GM23338 (cell line): ENCODE measurements around the gene FKBP5. TPM values are rescaled to one million over a fixed set of nuclear protein-coding genes. Genes with fewer than 3 reads are reported as not detected.

Experiments
- ATAC-seq: fragments of 200-7000 bp; cut with Tn5 transposase; 3 replicates; pipeline ENCODE4 v1.9.1; 2020
- DNase-seq: peaks from one replicate; pipeline ENCODE4 v3.0.0-alpha.2; 2015; ENCODE audit warnings: low spot score
- H2AFZ ChIP-seq: fragments of 200-600 bp; sonication (generic); 2 replicates; pipeline ENCODE4 v1.8.0; 2016; ENCODE audit warnings: antibody characterized with exemption, mild to moderate bottlenecking, moderate library complexity
- H3F3A ChIP-seq: fragments of 200-600 bp; sonication (generic); replicated peaks from 2 replicates; pipeline ENCODE4 v1.8.0; 2017; ENCODE audit warnings: antibody characterized with exemption, mixed run types, low read depth
- H3K27ac ChIP-seq: fragments of 200-600 bp; sonication (generic); 2 replicates; pipeline ENCODE4 v1.6.1; 2016; ENCODE audit warnings: low read depth
- H3K27me3 ChIP-seq: fragments of 200-600 bp; sonication (generic); 2 replicates; pipeline ENCODE4 v1.8.0; 2016; ENCODE audit warnings: mild to moderate bottlenecking, mixed run types, moderate library complexity; ENCODE audit not compliant: insufficient read depth
- H3K36me3 ChIP-seq: fragments of 200-600 bp; sonication (generic); 2 replicates; pipeline ENCODE4 v1.8.0; 2016; ENCODE audit warnings: mild to moderate bottlenecking; ENCODE audit not compliant: insufficient read depth
- H3K4me1 ChIP-seq: fragments of 200-600 bp; sonication (generic); 2 replicates; pipeline ENCODE4 v1.8.0; 2016; ENCODE audit warnings: mild to moderate bottlenecking, moderate library complexity; ENCODE audit not compliant: insufficient read depth
- H3K4me2 ChIP-seq: fragments of 200-600 bp; sonication (generic); 2 replicates; pipeline ENCODE4 v1.7.1; 2017; ENCODE audit warnings: mixed run types
- H3K4me3 ChIP-seq: fragments of 200-600 bp; sonication (generic); 2 replicates; pipeline ENCODE4 v1.6.1; 2016; ENCODE audit warnings: mixed run types
- H3K79me2 ChIP-seq: fragments of 200-600 bp; sonication (generic); replicated peaks from 2 replicates; pipeline ENCODE4 v1.8.0; 2017; ENCODE audit warnings: mild to moderate bottlenecking; ENCODE audit not compliant: insufficient read depth
- H3K9me2 ChIP-seq: fragments of 200-600 bp; sonication (generic); 2 replicates; pipeline ENCODE4 v1.8.0; 2017; ENCODE audit not compliant: insufficient read depth
- H4K20me1 ChIP-seq: fragments of 200-600 bp; sonication (generic); replicated peaks from 2 replicates; pipeline ENCODE4 v1.8.0; 2017; ENCODE audit warnings: mild to moderate bottlenecking; ENCODE audit not compliant: insufficient read depth
- H3K27ac Mint-ChIP-seq: 2 replicates; pipeline ENCODE4 v1.8.0; 2020; ENCODE audit warnings: inconsistent platforms, mild to moderate bottlenecking, moderate library complexity, mixed read lengths
- H3K27me3 Mint-ChIP-seq: 3 replicates; pipeline ENCODE4 v1.8.0; 2022; ENCODE audit warnings: low read depth, mild to moderate bottlenecking, moderate library complexity, mixed read lengths, inconsistent platforms; ENCODE audit not compliant: insufficient read depth, poor library complexity
- H3K36me3 Mint-ChIP-seq: 3 replicates; pipeline ENCODE4 v1.8.0; 2021; ENCODE audit warnings: low read depth, mild to moderate bottlenecking, inconsistent platforms, moderate library complexity, mixed read lengths
- H3K4me1 Mint-ChIP-seq: 3 replicates; pipeline ENCODE4 v1.8.0; 2020; ENCODE audit warnings: mild to moderate bottlenecking, inconsistent platforms, mixed read lengths
- H3K4me3 Mint-ChIP-seq: 3 replicates; pipeline ENCODE4 v1.8.0; 2021; ENCODE audit warnings: moderate library complexity, mild to moderate bottlenecking, inconsistent platforms, mixed read lengths
- H3K9me3 Mint-ChIP-seq: 3 replicates; pipeline ENCODE4 v1.8.0; 2020; ENCODE audit warnings: moderate library complexity, mild to moderate bottlenecking, inconsistent platforms, mixed read lengths
- CREB1 ChIP-seq: fragments of 250-450 bp; sonication (Bioruptor Pico); IDR thresholded peaks from 2 replicates; pipeline ENCODE4 v1.5.0; 2020; ENCODE audit warnings: low read depth, mild to moderate bottlenecking, moderate library complexity
- ETS1 ChIP-seq: IDR thresholded peaks from 2 replicates; pipeline ENCODE4 v1.6.1; 2016; ENCODE audit warnings: antibody characterized with exemption
- EZH2 ChIP-seq: fragments of 200-600 bp; sonication (generic); IDR thresholded peaks from one replicate; pipeline ENCODE4 v1.8.0; 2017; ENCODE audit warnings: antibody characterized with exemption, mild to moderate bottlenecking, low read depth; ENCODE audit not compliant: unreplicated experiment
- EZH2phosphoT487 ChIP-seq: fragments of 200-600 bp; sonication (generic); IDR thresholded peaks from one replicate; pipeline ENCODE4 v1.8.1; 2018; ENCODE audit warnings: antibody characterized with exemption; ENCODE audit not compliant: unreplicated experiment
- JUNB ChIP-seq: IDR thresholded peaks from one replicate; pipeline ENCODE4 v1.6.1; 2016; ENCODE audit warnings: antibody characterized with exemption; ENCODE audit not compliant: unreplicated experiment
- NANOG ChIP-seq: IDR thresholded peaks from 2 replicates; pipeline ENCODE4 v1.6.1; 2016; ENCODE audit warnings: antibody characterized with exemption, borderline replicate concordance
- POLR2AphosphoS5 ChIP-seq: IDR thresholded peaks from 2 replicates; pipeline ENCODE4 v1.6.1; 2016; ENCODE audit warnings: antibody characterized with exemption, low read depth
- REST ChIP-seq: IDR thresholded peaks from one replicate; pipeline ENCODE4 v1.6.1; 2018; ENCODE audit warnings: antibody characterized with exemption; ENCODE audit not compliant: unreplicated experiment
- STAT1 ChIP-seq: IDR thresholded peaks from one replicate; pipeline ENCODE4 v1.6.1; 2016; ENCODE audit warnings: antibody characterized with exemption; ENCODE audit not compliant: unreplicated experiment
- ZNF114 ChIP-seq: fragments of 250-450 bp; sonication (Bioruptor Pico); IDR thresholded peaks from 2 replicates; pipeline ENCODE4 v1.5.0; 2020; ENCODE audit warnings: mild to moderate bottlenecking, moderate library complexity
- ZNF331 ChIP-seq: fragments of 250-450 bp; sonication (Bioruptor Pico); IDR thresholded peaks from 2 replicates; pipeline ENCODE4 v1.5.0; 2020; ENCODE audit warnings: low read depth, mild to moderate bottlenecking, moderate library complexity
- ZNF462 ChIP-seq: fragments of 250-450 bp; sonication (Bioruptor Pico); IDR thresholded peaks from 2 replicates; pipeline ENCODE4 v1.5.0; 2020; ENCODE audit warnings: mild to moderate bottlenecking, moderate library complexity
- polyA plus RNA-seq: library from polyadenylated mRNA; unstranded; fragments of >200 nt; fragmentation: Nextera tagmentation; extraction: Ambion mirVana; gene quantifications from 2 replicates; pipeline ENCODE4 v1.2.1, GENCODE V29; 2016
- total RNA-seq: library from RNA; depleted of rRNA; stranded (reverse); fragments of >200 nt; shearing (Covaris generic); gene quantifications from 2 replicates; pipeline ENCODE4 v1.2.3, GENCODE V29; 2014
- TF ChIP-seq, protein P1 (sequence below), 2 experiments: fragments of 200-600 bp in 1 of 2; sonication (generic) in 1 of 2; conservative IDR thresholded peaks; 2 replicates each; pipeline versions ENCODE4 v1.5.1 to v1.6.1; 2016 to 2017; ENCODE audit warnings: antibody characterized with exemption in 2 of 2, low read depth in 2 of 2, mild to moderate bottlenecking in 2 of 2, moderate library complexity in 1 of 2

FKBP5 gene
- total and polyA plus RNA-seq, 2 experiments from 2014 or later = 19.8 to 28.6 TPM

DNA sequence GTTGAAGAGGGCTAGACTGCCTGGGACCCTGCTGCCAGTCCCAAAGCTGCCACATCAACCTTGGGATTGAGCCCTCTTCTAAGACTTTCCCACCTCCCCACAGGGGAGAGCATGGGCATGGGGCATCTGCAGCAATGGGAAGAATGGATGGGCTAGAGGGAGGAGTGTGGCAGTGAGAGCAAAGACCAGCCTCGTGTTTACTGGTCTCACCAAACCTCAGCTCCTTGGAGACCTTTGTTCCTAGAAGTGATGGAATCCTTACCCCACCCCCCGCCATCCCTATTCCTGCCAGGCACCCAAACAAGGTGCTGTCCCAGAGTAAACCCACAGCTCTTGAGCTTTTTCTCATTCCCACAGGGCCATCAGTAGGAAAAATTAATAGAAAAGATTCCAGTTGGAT lies 28.1 kb upstream of the FKBP5 start:
- Histone ChIP-seq H3F3A (peaks cover 29% of the 10 kb centered on the region), H3K4me1 (peaks cover 40% of the 10 kb centered on the region), H4K20me1 (no peaks in the 10 kb centered on the region), H3K79me2 (no peaks in the 10 kb centered on the region), H3K4me3 (no peak overlapping the region), H3K9me2 (no peaks in the 10 kb centered on the region), H3K27me3 (no peaks in the 10 kb centered on the region), H3K36me3 (no peaks in the 10 kb centered on the region), H3K4me2 (no peak overlapping the region), H2AFZ (peak overlapping the region; percentile 69; the same call in 1 of the 2 replicates), H3K27ac (no peak overlapping the region)
- Mint-ChIP-seq H3K4me1 (peaks cover 55% of the 10 kb centered on the region), H3K9me3 (no peaks in the 10 kb centered on the region), H3K36me3 (no peaks in the 10 kb centered on the region), H3K27ac (no peak overlapping the region), H3K4me3 (no peak overlapping the region), H3K27me3 (peaks cover 27% of the 10 kb centered on the region)
- DNase-seq (peak; percentile 33), ATAC-seq (no peak; the same call in 2 of the 3 replicates)
- TF ChIP-seq NANOG (no peak), POLR2AphosphoS5 (no peak), REST (no peak), JUNB (no peak), ZNF462 (no peak), CREB1 (CRISPR knock-in tag) (no peak), EZH2phosphoT487 (no peak), EZH2 (no peak), ZNF331 (CRISPR knock-in tag) (no peak), STAT1 (no peak), ETS1 (no peak), ZNF114 (no peak)
- TF ChIP-seq, protein P1, sequence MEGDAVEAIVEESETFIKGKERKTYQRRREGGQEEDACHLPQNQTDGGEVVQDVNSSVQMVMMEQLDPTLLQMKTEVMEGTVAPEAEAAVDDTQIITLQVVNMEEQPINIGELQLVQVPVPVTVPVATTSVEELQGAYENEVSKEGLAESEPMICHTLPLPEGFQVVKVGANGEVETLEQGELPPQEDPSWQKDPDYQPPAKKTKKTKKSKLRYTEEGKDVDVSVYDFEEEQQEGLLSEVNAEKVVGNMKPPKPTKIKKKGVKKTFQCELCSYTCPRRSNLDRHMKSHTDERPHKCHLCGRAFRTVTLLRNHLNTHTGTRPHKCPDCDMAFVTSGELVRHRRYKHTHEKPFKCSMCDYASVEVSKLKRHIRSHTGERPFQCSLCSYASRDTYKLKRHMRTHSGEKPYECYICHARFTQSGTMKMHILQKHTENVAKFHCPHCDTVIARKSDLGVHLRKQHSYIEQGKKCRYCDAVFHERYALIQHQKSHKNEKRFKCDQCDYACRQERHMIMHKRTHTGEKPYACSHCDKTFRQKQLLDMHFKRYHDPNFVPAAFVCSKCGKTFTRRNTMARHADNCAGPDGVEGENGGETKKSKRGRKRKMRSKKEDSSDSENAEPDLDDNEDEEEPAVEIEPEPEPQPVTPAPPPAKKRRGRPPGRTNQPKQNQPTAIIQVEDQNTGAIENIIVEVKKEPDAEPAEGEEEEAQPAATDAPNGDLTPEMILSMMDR (conservative IDR thresholded peaks at IDR 0.05; ENCODE audit: low read depth in 2 of 2) = no peak
